HepG2 (cell line): Measurements from ENCODE around the gene PDZD4. TPM values are rescaled to one million over a fixed set of nuclear protein-coding genes. Genes with fewer than 3 reads are reported as not detected.

Experiments used
- ATF7 ChIP-seq, 2 experiments: fragments of 450-650 bp in 1 of 2; sonication (generic) in 1 of 2; formaldehyde crosslinking in 1 of 2; IDR thresholded peaks; 2 replicates each; pipeline versions ENCODE4 v1.4.0 to v1.6.1; 2016 to 2020; ENCODE audit warnings: antibody characterized with exemption in 1 of 2, mild to moderate bottlenecking in 1 of 2, missing genetic modification reagents in 1 of 2
- ERF ChIP-seq: IDR thresholded peaks from 2 replicates; pipeline ENCODE4 v1.6.1; 2018; ENCODE audit warnings: missing biosample characterization, missing genetic modification reagents
- GABPA ChIP-seq, 2 experiments: IDR thresholded peaks; 2 replicates each; pipeline ENCODE4 v1.6.1; 2011 to 2016; ENCODE audit warnings: low read depth in 2 of 2, low read length in 1 of 2, missing biosample characterization in 1 of 2, missing genetic modification characterization in 1 of 2
- HNRNPL ChIP-seq: fragments of 200-400 bp; formaldehyde crosslinking; IDR thresholded peaks from 2 replicates; pipeline ENCODE4 v1.6.1; 2017; ENCODE audit warnings: mild to moderate bottlenecking, low read depth, low read length
- HNRNPLL ChIP-seq: fragments of 200-400 bp; formaldehyde crosslinking; IDR thresholded peaks from 2 replicates; pipeline ENCODE4 v1.6.1; 2017; ENCODE audit warnings: mild to moderate bottlenecking, low read depth, low read length; ENCODE audit not compliant: poor library complexity, severe bottlenecking
- KLF13 ChIP-seq: sonication (generic); formaldehyde crosslinking; IDR thresholded peaks from 2 replicates; pipeline ENCODE4 v1.4.0; 2020; ENCODE audit warnings: mild to moderate bottlenecking, missing genetic modification reagents
- MLLT10 ChIP-seq: sonication (generic); formaldehyde crosslinking; IDR thresholded peaks from 2 replicates; pipeline ENCODE4 v1.4.0; 2020; ENCODE audit warnings: missing genetic modification reagents
- NFKBIZ ChIP-seq: IDR thresholded peaks from 2 replicates; pipeline ENCODE4 v1.6.1; 2018; ENCODE audit warnings: missing genetic modification reagents, missing compliant biosample characterization
- NONO ChIP-seq, 2 experiments: fragments of 450-650 bp in 1 of 2; sonication (generic) in 1 of 2; formaldehyde crosslinking in 1 of 2; IDR thresholded peaks in 1 of 2; conservative IDR thresholded peaks in 1 of 2; 2 replicates each; pipeline versions ENCODE4 v1.6.1 to v1.8.0; 2017 to 2022; ENCODE audit warnings: mild to moderate bottlenecking in 1 of 2, missing genetic modification reagents in 1 of 2, moderate library complexity in 1 of 2
- PITX1 ChIP-seq: sonication (generic); formaldehyde crosslinking; IDR thresholded peaks from 2 replicates; pipeline ENCODE4 v1.5.1; 2020; ENCODE audit warnings: mild to moderate bottlenecking, missing genetic modification reagents
- RFX3 ChIP-seq: IDR thresholded peaks from 2 replicates; pipeline ENCODE4 v1.6.1; 2016; ENCODE audit warnings: missing biosample characterization, missing genetic modification reagents
- RFX5 ChIP-seq: IDR thresholded peaks from 2 replicates; pipeline ENCODE4 v1.6.1; 2011; ENCODE audit warnings: low read depth, low read length, improper control_type of control experiment
- TBX2 ChIP-seq: sonication (generic); formaldehyde crosslinking; IDR thresholded peaks from 2 replicates; pipeline ENCODE4 v1.5.0; 2020; ENCODE audit warnings: missing genetic modification reagents, mild to moderate bottlenecking, borderline replicate concordance
- ZMYM3 ChIP-seq: sonication (generic); formaldehyde crosslinking; IDR thresholded peaks from 2 replicates; pipeline ENCODE4 v1.5.1; 2020; ENCODE audit warnings: mild to moderate bottlenecking, missing genetic modification reagents
- ZNF558 ChIP-seq: sonication (generic); formaldehyde crosslinking; IDR thresholded peaks from 2 replicates; pipeline ENCODE4 v1.9.0; 2022; ENCODE audit warnings: mild to moderate bottlenecking, missing genetic modification reagents, borderline replicate concordance
- ZNF841 ChIP-seq: sonication (generic); formaldehyde crosslinking; IDR thresholded peaks from 2 replicates; pipeline ENCODE4 v1.8.1; 2023; ENCODE audit warnings: missing genetic modification reagents, borderline replicate concordance
- ZSCAN12 ChIP-seq: sonication (generic); formaldehyde crosslinking; IDR thresholded peaks from 2 replicates; pipeline ENCODE4 v1.9.0; 2021; ENCODE audit warnings: mild to moderate bottlenecking, missing genetic modification reagents
- ZSCAN31 ChIP-seq: sonication (generic); formaldehyde crosslinking; IDR thresholded peaks from 2 replicates; pipeline ENCODE4 v1.5.0; 2020; ENCODE audit warnings: low read depth, mild to moderate bottlenecking, missing genetic modification reagents
- polyA plus RNA-seq, 8 experiments: library from polyadenylated mRNA; depleted of rRNA in 3 of 8; stranded (reverse) in 7 of 8; unstranded in 1 of 8; fragments of >200 nt; fragmentation: Illumina TruSeq in 4 of 8; extraction: Trizol in 4 of 8; gene quantifications; 2 replicates each; pipeline versions ENCODE4 v1.2.1 to v1.2.3, GENCODE V29; 2011 to 2016; ENCODE audit warnings: low read depth in 4 of 8, missing spikeins in 1 of 8, mixed read lengths in 1 of 8; ENCODE audit not compliant: insufficient read depth in 1 of 8
- total RNA-seq, 5 experiments: library from RNA; depleted of rRNA; stranded (reverse); fragments of >200 nt; fragmentation: Illumina TruSeq; extraction: Trizol; gene quantifications; 2 replicates each; pipeline ENCODE4 v1.2.3, GENCODE V29; 2016; ENCODE audit warnings: low read depth in 1 of 5
- TF ChIP-seq, protein P1 (sequence below): sonication (generic); formaldehyde crosslinking; IDR thresholded peaks from 2 replicates; pipeline ENCODE4 v1.5.0; 2020; ENCODE audit warnings: missing genetic modification reagents, mild to moderate bottlenecking, borderline replicate concordance
- TF ChIP-seq, protein P2 (sequence below): sonication (generic); formaldehyde crosslinking; IDR thresholded peaks from 2 replicates; pipeline ENCODE4 v1.8.1; 2023; ENCODE audit warnings: missing genetic modification reagents, inconsistent platforms, borderline replicate concordance
- TF ChIP-seq, protein P3 (sequence below): sonication (generic); formaldehyde crosslinking; IDR thresholded peaks from 2 replicates; pipeline ENCODE4 v1.5.0; 2020; ENCODE audit warnings: mild to moderate bottlenecking, missing genetic modification reagents, borderline replicate concordance
- TF ChIP-seq, protein P4 (sequence below): sonication (generic); formaldehyde crosslinking; IDR thresholded peaks from 2 replicates; pipeline ENCODE4 v1.4.0; 2020; ENCODE audit warnings: missing genetic modification reagents
- TF ChIP-seq, protein P5 (sequence below): sonication (generic); formaldehyde crosslinking; IDR thresholded peaks from 2 replicates; pipeline ENCODE4 v1.8.0; 2022; ENCODE audit warnings: missing genetic modification reagents, mild to moderate bottlenecking, inconsistent platforms, borderline replicate concordance

PDZD4 gene
- total and polyA plus RNA-seq, 2 of the 13 experiments (the other 11 are each of a cell fraction or from before 2014, with no cell fraction given): not detected

DNA sequence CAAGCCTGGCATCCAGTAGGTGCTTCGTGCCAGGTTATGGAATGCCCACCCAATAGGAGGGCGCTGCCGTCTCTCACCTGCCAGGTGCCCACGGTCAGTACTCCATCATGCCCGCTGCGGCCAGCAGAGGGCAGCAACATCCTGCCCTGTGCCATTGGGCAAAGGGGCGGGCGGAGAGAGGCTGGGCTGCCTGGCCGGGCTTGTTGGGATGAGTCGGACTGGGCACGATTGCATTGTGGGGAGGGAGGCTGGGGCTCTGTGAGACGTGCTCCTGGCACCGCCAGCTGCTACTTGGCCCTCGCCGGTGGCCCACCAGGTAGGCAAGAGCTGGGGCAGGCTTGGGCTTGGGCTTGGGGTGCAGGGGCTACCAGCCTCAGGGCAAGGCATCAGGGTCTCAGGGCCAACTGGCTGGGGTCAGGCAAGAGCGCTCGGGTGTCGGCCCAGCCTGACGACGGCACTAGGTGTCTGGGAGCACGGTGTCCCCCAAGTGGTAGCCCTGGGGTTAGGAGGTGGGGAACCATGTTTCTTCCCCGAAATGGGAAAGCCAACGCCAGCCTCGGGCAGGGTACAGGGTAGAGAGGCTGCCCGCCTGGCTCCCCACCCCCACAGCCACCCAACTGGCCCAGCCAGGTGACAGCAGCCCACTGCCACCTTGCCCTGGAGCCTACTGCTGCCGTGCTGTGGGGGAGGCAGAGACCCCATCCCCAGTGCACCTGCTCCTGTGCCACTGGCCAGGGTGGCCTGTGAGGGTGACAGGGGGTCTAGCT is 66.2 kb downstream of the PDZD4 start, which contains the start of gene PLXNB3 (continued):
- TF ChIP-seq, protein P1, sequence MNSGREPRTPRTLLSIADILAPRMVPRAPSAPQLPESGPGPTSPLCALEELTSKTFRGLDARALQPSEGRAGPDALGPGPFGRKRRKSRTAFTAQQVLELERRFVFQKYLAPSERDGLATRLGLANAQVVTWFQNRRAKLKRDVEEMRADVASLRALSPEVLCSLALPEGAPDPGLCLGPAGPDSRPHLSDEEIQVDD (CRISPR knock-in tag): no peak
- TF ChIP-seq ATF7 (IDR thresholded peaks at IDR 0.05): no peak
- no peak for TF ChIP-seq ATF7 (CRISPR knock-in tag; IDR thresholded peaks at IDR 0.05)
- no peak for TF ChIP-seq ZSCAN31 (CRISPR knock-in tag)
- no peak for TF ChIP-seq ERF (CRISPR knock-in tag)
- no peak for TF ChIP-seq PITX1
- TF ChIP-seq, protein P2, sequence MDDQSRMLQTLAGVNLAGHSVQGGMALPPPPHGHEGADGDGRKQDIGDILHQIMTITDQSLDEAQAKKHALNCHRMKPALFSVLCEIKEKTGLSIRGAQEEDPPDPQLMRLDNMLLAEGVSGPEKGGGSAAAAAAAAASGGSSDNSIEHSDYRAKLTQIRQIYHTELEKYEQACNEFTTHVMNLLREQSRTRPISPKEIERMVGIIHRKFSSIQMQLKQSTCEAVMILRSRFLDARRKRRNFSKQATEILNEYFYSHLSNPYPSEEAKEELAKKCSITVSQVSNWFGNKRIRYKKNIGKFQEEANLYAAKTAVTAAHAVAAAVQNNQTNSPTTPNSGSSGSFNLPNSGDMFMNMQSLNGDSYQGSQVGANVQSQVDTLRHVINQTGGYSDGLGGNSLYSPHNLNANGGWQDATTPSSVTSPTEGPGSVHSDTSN (CRISPR knock-in tag): no peak
- no peak for TF ChIP-seq ZNF841
- TF ChIP-seq TBX2: no peak
- no peak for TF ChIP-seq RFX5
- TF ChIP-seq, protein P3, sequence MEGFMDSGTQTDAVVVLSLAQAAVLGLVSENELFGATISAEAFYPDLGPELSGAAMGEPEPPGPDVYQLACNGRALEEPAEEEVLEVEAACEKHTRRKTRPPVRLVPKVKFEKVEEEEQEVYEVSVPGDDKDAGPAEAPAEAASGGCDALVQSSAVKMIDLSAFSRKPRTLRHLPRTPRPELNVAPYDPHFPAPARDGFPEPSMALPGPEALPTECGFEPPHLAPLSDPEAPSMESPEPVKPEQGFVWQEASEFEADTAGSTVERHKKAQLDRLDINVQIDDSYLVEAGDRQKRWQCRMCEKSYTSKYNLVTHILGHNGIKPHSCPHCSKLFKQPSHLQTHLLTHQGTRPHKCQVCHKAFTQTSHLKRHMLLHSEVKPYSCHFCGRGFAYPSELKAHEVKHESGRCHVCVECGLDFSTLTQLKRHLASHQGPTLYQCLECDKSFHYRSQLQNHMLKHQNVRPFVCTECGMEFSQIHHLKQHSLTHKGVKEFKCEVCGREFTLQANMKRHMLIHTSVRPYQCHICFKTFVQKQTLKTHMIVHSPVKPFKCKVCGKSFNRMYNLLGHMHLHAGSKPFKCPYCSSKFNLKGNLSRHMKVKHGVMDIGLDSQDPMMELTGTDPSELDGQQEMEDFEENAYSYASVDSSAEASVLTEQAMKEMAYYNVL (CRISPR knock-in tag): no peak
- no peak for TF ChIP-seq ZMYM3 (CRISPR knock-in tag)
- no peak for TF ChIP-seq KLF13 (CRISPR knock-in tag)
- TF ChIP-seq RFX3 (CRISPR knock-in tag): no peak
- TF ChIP-seq ZSCAN12 (CRISPR knock-in tag): no peak
- TF ChIP-seq, protein P4, sequence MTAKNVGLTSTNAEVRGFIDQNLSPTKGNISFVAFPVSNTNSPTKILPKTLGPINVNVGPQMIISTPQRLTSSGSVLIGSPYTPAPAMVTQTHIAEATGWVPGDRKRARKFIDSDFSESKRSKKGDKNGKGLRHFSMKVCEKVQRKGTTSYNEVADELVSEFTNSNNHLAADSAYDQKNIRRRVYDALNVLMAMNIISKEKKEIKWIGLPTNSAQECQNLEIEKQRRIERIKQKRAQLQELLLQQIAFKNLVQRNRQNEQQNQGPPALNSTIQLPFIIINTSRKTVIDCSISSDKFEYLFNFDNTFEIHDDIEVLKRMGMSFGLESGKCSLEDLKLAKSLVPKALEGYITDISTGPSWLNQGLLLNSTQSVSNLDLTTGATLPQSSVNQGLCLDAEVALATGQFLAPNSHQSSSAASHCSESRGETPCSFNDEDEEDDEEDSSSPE: no peak
- TF ChIP-seq HNRNPL: peak; percentile 100
- no peak for TF ChIP-seq MLLT10 (CRISPR knock-in tag)
- TF ChIP-seq HNRNPLL: no peak
- no peak for TF ChIP-seq NONO (IDR thresholded peaks at IDR 0.05)
- TF ChIP-seq NONO (CRISPR knock-in tag; conservative IDR thresholded peaks at IDR 0.05): peak; percentile 51; the same call in 1 of the 2 replicates
- no peak for TF ChIP-seq ZNF558 (CRISPR knock-in tag)
- TF ChIP-seq, protein P5, sequence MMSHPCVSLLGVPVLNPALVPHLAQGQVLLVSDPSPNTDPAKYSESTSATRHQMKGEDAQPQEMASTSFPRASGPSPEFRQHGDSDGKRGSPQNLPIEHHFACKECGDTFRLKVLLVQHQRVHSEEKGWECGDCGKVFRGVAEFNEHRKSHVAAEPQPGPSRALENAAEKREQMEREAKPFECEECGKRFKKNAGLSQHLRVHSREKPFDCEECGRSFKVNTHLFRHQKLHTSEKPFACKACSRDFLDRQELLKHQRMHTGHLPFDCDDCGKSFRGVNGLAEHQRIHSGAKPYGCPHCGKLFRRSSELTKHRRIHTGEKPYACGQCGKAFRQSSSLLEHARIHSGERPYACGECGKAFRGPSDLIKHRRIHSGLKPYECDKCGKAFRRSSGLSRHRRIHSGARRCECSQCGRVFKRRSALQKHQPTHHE (CRISPR knock-in tag): no peak
- TF ChIP-seq GABPA (IDR thresholded peaks at IDR 0.05; ENCODE audit: low read depth, low read length): no peak
- no peak for TF ChIP-seq GABPA (CRISPR knock-in tag; IDR thresholded peaks at IDR 0.05; ENCODE audit: low read depth)
- no peak for TF ChIP-seq NFKBIZ (CRISPR knock-in tag)
